ENCODE measurements around the gene CLEC16A.

GRCh38 chr16:10895053-10895946, 49.1 kb upstream of the CLEC16A start:
- no peak for TF ChIP-seq CTCF (IDR thresholded peaks at IDR 0.05)
- TF ChIP-seq EZH2 (IDR thresholded peaks at IDR 0.05; ENCODE audit: borderline replicate concordance, insufficient read depth, low read depth, low read length, poor library complexity, severe bottlenecking), result no peak
